DOHH2 (cell line): ENCODE measurements around the gene KLK5.
"Not testable (repeated sequence)": the region's sequence is repeated elsewhere in the genome, so short reads cannot be mapped to it uniquely, and the experiment has no call there.

Experiments used
- H3F3A ChIP-seq: fragments of 200-600 bp; sonication (generic), shearing (Covaris generic); 2 replicates; pipeline ENCODE4 v1.6.0; 2016; ENCODE audit warnings: antibody characterized with exemption, mild to moderate bottlenecking; ENCODE audit not compliant: control insufficient read depth, insufficient read depth
- H3K27ac ChIP-seq: fragments of 200-600 bp; sonication (generic); 2 replicates; pipeline ENCODE4 v1.5.1; 2014; ENCODE audit warnings: low read depth, mild to moderate bottlenecking, low read length, moderate library complexity
- H3K27me3 ChIP-seq: fragments of 200-600 bp; sonication (generic); 2 replicates; pipeline ENCODE4 v1.6.1; 2014; ENCODE audit warnings: mild to moderate bottlenecking, low read length, mixed read lengths; ENCODE audit not compliant: control insufficient read depth
- H3K36me3 ChIP-seq: fragments of 200-600 bp; sonication (generic); 2 replicates; pipeline ENCODE4 v1.6.1; 2014; ENCODE audit warnings: mild to moderate bottlenecking, low read length, moderate library complexity, mixed read lengths; ENCODE audit not compliant: control insufficient read depth
- H3K4me1 ChIP-seq: fragments of 200-600 bp; sonication (generic); 2 replicates; pipeline ENCODE4 v1.6.1; 2014; ENCODE audit warnings: mild to moderate bottlenecking, low read length, mixed read lengths; ENCODE audit not compliant: control insufficient read depth
- H3K4me2 ChIP-seq: fragments of 200-600 bp; sonication (generic); 2 replicates; pipeline ENCODE4 v1.6.0; 2014; ENCODE audit warnings: mild to moderate bottlenecking, low read length, moderate library complexity
- H3K4me3 ChIP-seq: fragments of 200-600 bp; sonication (generic); 2 replicates; pipeline ENCODE4 v1.5.1; 2014; ENCODE audit warnings: mild to moderate bottlenecking, low read length, mixed read lengths
- H3K79me2 ChIP-seq: fragments of 200-600 bp; sonication (generic); 2 replicates; pipeline ENCODE4 v1.6.1; 2014; ENCODE audit warnings: mild to moderate bottlenecking, low read length, mixed read lengths; ENCODE audit not compliant: control insufficient read depth
- H3K9me2 ChIP-seq: fragments of 200-600 bp; sonication (generic); replicated peaks from 2 replicates; pipeline ENCODE4 v1.6.1; 2014; ENCODE audit warnings: mild to moderate bottlenecking, low read length, mixed read lengths; ENCODE audit not compliant: control insufficient read depth
- H3K9me3 ChIP-seq: fragments of 200-600 bp; sonication (generic); 2 replicates; pipeline ENCODE4 v1.6.1; 2014; ENCODE audit warnings: antibody characterized with exemption, low read length, mixed read lengths; ENCODE audit not compliant: control insufficient read depth, insufficient read depth
- H4K20me1 ChIP-seq: fragments of 200-600 bp; sonication (generic); 2 replicates; pipeline ENCODE4 v1.6.0; 2014; ENCODE audit warnings: low read depth, mild to moderate bottlenecking, antibody characterized with exemption, low read length, moderate library complexity; ENCODE audit not compliant: control insufficient read depth, insufficient read depth
- EZH2phosphoT487 ChIP-seq: fragments of 200-600 bp; sonication (generic); IDR thresholded peaks from 2 replicates; pipeline ENCODE4 v1.6.1; 2017; ENCODE audit warnings: borderline replicate concordance, mild to moderate bottlenecking, antibody characterized with exemption, low read length, moderate library complexity, mixed read lengths
- TF ChIP-seq, protein P1 (sequence below): fragments of 200-600 bp; sonication (generic); IDR thresholded peaks from one replicate; pipeline ENCODE4 v1.5.1; 2014; ENCODE audit warnings: antibody characterized with exemption, mild to moderate bottlenecking, low read depth, low read length; ENCODE audit not compliant: poor library complexity, severe bottlenecking

KLK5 gene

DNA sequence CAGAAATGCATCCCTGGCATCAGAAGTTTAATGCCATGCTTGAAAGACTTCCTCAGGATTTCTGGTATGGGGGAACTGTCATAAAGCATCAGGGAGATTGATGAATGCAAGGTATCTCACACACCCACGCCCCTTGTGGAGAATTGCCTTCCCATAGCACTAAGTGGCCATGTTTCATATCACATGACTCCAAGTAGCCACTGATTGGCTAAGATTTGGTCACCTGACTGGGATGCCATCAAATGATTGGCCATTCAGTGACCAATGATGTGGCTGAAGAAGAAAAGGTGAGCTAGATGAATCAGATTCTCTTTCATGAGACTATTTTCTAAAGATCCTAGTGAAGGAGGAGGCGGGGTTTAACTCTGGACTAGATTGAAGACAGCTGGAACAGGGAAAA is 41.3 kb upstream of the KLK5 start:
- no peak for TF ChIP-seq EZH2phosphoT487
- TF ChIP-seq, protein P1, sequence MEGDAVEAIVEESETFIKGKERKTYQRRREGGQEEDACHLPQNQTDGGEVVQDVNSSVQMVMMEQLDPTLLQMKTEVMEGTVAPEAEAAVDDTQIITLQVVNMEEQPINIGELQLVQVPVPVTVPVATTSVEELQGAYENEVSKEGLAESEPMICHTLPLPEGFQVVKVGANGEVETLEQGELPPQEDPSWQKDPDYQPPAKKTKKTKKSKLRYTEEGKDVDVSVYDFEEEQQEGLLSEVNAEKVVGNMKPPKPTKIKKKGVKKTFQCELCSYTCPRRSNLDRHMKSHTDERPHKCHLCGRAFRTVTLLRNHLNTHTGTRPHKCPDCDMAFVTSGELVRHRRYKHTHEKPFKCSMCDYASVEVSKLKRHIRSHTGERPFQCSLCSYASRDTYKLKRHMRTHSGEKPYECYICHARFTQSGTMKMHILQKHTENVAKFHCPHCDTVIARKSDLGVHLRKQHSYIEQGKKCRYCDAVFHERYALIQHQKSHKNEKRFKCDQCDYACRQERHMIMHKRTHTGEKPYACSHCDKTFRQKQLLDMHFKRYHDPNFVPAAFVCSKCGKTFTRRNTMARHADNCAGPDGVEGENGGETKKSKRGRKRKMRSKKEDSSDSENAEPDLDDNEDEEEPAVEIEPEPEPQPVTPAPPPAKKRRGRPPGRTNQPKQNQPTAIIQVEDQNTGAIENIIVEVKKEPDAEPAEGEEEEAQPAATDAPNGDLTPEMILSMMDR: no peak
- Histone ChIP-seq H3K27me3 (peaks cover 7% of the 10 kb centered on the region), H3K9me3 (peaks cover 9% of the 10 kb centered on the region; the same call in 1 of the 2 replicates), H4K20me1 (no peaks in the 10 kb centered on the region), H3K4me2 (no peak overlapping the region), H3K27ac (no peak overlapping the region), H3K36me3 (no peaks in the 10 kb centered on the region), H3K79me2 (no peaks in the 10 kb centered on the region), H3K9me2 (no peaks in the 10 kb centered on the region), H3K4me1 (no peaks in the 10 kb centered on the region), H3K4me3 (no peak overlapping the region), H3F3A (no peaks in the 10 kb centered on the region)

DNA sequence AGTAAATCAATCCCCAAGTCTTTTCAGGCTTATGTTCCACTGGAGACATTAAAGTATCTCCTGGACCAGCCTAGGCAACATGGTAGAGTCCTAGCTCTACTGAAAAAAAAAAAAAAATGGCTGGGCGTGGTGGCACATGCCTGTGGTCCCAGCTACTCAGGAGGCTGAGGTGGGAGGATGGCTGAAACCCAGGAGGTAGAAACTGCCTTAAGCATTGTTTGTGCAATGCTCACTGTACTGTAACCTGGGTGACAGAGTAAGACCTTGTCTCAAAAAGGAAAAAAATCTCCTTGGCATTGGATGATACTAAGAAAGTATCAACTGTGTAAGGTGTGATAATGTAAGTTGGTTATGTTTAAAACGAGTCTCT is 39.8 kb upstream of the KLK5 start:
- H3K36me3 ChIP-seq: no peaks in the 10 kb centered on the region
- H3K27me3 ChIP-seq: peaks cover 7% of the 10 kb centered on the region

DNA sequence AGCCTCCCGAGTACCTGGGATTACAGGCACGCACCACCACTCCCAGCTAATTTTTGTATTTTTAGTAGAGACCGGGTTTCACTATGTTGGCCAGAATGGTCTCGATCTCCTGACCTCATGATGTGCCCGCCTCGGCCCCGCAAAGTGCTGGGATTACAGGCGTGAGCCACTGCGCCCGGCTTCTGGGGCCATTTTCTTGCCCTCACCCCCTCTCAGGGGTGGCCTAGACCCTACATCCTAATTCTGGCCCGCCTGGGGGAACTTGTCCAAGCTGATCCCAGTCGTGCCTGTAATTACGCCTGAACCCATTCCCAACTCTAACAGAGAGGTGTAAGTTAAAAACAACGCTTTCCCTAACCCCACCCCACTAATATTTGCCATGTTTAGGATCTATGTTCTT is 31.6 kb upstream of the KLK5 start:
- not testable (repeated sequence) for H3K27me3 ChIP-seq, H3K9me2 ChIP-seq, H3K9me3 ChIP-seq, H3K36me3 ChIP-seq, H3K79me2 ChIP-seq, H3K27ac ChIP-seq, H4K20me1 ChIP-seq, H3K4me3 ChIP-seq, H3K4me2 ChIP-seq, H3F3A ChIP-seq, H3K4me1 ChIP-seq

More for the DNA sequence above, 39.8 kb upstream of the KLK5 start:
- no peak overlapping the region for H3K4me2 ChIP-seq
- no peak for TF ChIP-seq EZH2phosphoT487
- TF ChIP-seq, protein P1: no peak
- H3K9me2 ChIP-seq: no peaks in the 10 kb centered on the region
- H3K4me1 ChIP-seq: no peaks in the 10 kb centered on the region
- no peak overlapping the region for H3K27ac ChIP-seq
- peaks cover 9% of the 10 kb centered on the region; the same call in 1 of the 2 replicates for H3K9me3 ChIP-seq
- no peak overlapping the region for H3K4me3 ChIP-seq
- H4K20me1 ChIP-seq: no peaks in the 10 kb centered on the region
- no peaks in the 10 kb centered on the region for H3F3A ChIP-seq
- no peaks in the 10 kb centered on the region for H3K79me2 ChIP-seq

DNA sequence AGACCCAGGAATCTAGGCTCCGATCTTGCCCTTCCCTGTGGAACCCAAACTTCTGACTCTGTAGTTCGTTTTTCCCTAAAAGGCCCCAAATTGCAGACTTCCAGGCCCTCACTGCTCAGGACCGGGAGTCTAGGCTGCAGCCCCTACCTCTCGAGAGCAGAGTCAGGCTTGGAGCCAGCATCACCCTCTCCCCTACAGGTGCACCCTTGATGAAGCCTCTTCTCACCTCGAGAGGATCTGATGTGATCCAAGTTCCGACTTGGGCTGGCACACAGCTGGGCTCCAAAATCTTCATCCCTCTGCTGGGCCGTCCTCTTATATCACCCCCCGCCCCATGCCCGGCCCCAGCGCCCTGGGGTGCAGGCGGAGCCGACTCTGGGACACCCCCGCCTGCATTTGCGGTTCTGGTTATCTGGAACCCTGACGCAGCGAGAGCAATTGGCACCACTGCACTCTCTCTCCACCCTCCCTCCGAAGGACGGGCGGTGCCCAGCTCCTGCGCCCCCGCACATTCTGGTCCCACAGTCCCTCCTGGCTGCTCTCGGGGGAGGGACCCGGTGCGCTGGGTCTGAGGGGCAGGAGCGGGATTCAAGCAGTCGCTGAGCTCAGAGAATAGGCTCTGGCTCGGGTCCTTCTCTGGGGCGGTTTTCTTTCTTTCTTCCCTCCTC is 30.9 kb upstream of the KLK5 start, which contains the start of gene KLK7:
TSS of gene KLK7 (minus strand) at position 293 of the 668 bp plus-strand sequence. CDS start 1,518 bp downstream, outside the sequence.
- Histone ChIP-seq H3K27me3 (peaks cover 9% of the 10 kb centered on the region), H3K27ac (no peak within 1 kb of the TSS)

More for the DNA sequence above, 30.9 kb upstream of the KLK5 start, which contains the start of gene KLK7:
- no peaks in the 10 kb centered on the region for H3K9me2 ChIP-seq
- no peak within 1 kb of the TSS for H3K4me3 ChIP-seq
- H3K4me2 ChIP-seq: no peak within 1 kb of the TSS
- H3K9me3 ChIP-seq: no peaks in the 10 kb centered on the region
- no peaks in the 10 kb centered on the region for H3K36me3 ChIP-seq
- H3F3A ChIP-seq: no peaks in the 10 kb centered on the region
- H3K79me2 ChIP-seq: no peaks in the 10 kb centered on the region
- TF ChIP-seq EZH2phosphoT487: no peak
- TF ChIP-seq, protein P1: no peak
- no peaks in the 10 kb centered on the region for H4K20me1 ChIP-seq
- no peaks in the 10 kb centered on the region for H3K4me1 ChIP-seq
